OCI-LY7 (cell line): ENCODE results near the gene WASF2.

Experiments used
- CTCF ChIP-seq: fragments of 200-600 bp; sonication (generic); conservative IDR thresholded peaks from 2 replicates; pipeline ENCODE4 v1.5.1; 2014; ENCODE audit warnings: mild to moderate bottlenecking, antibody characterized with exemption, low read length, moderate library complexity, mixed read lengths
- EZH2phosphoT487 ChIP-seq: fragments of 200-600 bp; sonication (generic); IDR thresholded peaks from 2 replicates; pipeline ENCODE4 v1.6.1; 2018; ENCODE audit warnings: low read depth, borderline replicate concordance, mild to moderate bottlenecking, mixed run types, antibody characterized with exemption, low read length, moderate library complexity, mixed read lengths

GRCh38 chr1:27358038-27358927, 131.7 kb downstream of the WASF2 start:
- TF ChIP-seq CTCF (no peak), EZH2phosphoT487 (no peak)
